Measurements from ENCODE around the gene DENND1A.

DNA sequence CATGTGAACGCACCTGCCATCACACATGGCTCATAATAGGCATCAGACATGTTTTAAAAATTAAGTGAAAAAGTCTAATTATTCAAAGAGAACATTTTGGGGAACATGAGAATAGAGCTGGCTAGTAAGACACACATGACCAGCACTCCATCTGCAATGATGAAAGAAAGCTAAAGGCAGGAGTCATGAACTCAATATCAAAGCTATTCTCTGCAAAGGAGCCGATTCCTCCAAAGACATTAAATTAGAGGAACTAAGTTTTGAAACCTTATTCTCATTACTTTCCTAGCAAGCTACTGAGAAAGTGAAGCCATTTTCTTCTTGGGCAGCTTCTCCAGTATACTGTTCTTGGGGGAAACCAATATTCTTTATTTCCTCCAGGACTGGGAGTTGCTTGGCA is 401.9 kb downstream of the DENND1A start:
- TF ChIP-seq POLR2AphosphoS5 (IDR thresholded peaks at IDR 0.05; ENCODE audit: low read depth, low read length) = no peak
- TF ChIP-seq FOXP2 (optimal IDR thresholded peaks at IDR 0.05; ENCODE audit: borderline replicate concordance, extremely low read depth, extremely low read length, insufficient read depth) = no peak
- TF ChIP-seq SIN3A (IDR thresholded peaks at IDR 0.05; ENCODE audit: borderline replicate concordance, insufficient read depth, low read length) = no peak

All from PFSK-1 (cell line).